Motor neuron (in vitro differentiated cells): Measurements from ENCODE around the gene C17orf107. TPM values are rescaled to one million over a fixed set of nuclear protein-coding genes. Genes with fewer than 3 reads are reported as not detected.
"Not testable (repeated sequence)": the region's sequence is repeated elsewhere in the genome, so short reads cannot be mapped to it uniquely, and the experiment has no call there.

Experiments
- ATAC-seq, 8 experiments: fragments of 200-7000 bp; cut with Tn5 transposase; replicated peaks in 6 of 8; 2 replicates each; pipeline ENCODE4 v1.8.0; 2021; ENCODE audit warnings: mild to moderate bottlenecking in 8 of 8, moderate library complexity in 8 of 8
- H3K27ac ChIP-seq, 2 donors: fragments of 250-450 bp; sonication (Bioruptor Pico); 2 replicates each; pipeline ENCODE4 v1.9.0; 2021; ENCODE audit warnings: antibody characterized with exemption in 2 of 2, mild to moderate bottlenecking in 2 of 2, moderate library complexity in 1 of 2
- H3K4me1 ChIP-seq, 2 donors: fragments of 250-450 bp; sonication (Bioruptor Pico); replicated peaks in 1 of 2; 2 replicates each; pipeline ENCODE4 v1.6.1; 2021; ENCODE audit warnings: antibody characterized with exemption in 2 of 2, mild to moderate bottlenecking in 2 of 2, moderate library complexity in 1 of 2
- H3K4me3 ChIP-seq, 5 donors: fragments of 250-450 bp; sonication (Bioruptor Pico); 2 replicates each; pipeline ENCODE4 v1.9.0; 2021; ENCODE audit warnings: antibody characterized with exemption in 5 of 5, mild to moderate bottlenecking in 5 of 5, moderate library complexity in 4 of 5
- WGBS, 10 experiments: fragments of 450-650 bp; shearing (Covaris generic); methylation state at CpG; one replicate each; pipeline ENCODE4 v1.0.0; 2022; 5-methylcytosine and 5-hydroxymethylcytosine counted together
- in situ Hi-C, 9 experiments: fragments of 400-800 bp; cut with MboI; loops; one replicate each; pipeline ENCODE4 v1.15.0; 2021; ENCODE audit warnings: low sequenced_read_pairs in 9 of 9, low pct_unique_long_range_greater_than_20kb in 2 of 9; ENCODE audit not compliant: unreplicated experiment in 9 of 9
- total RNA-seq, 8 experiments: library from RNA; unstranded; fragments of 300-600 nt; gene quantifications; 2 replicates each; pipeline versions ENCODE4 v1.2.3 to v1.2.4, GENCODE V29; 2022

Gene C17orf107
- 10 to 100 TPM in 2 of 8 experiments, 1 to 10 TPM in 5, under 1 TPM in 1; 0.36 to 21.3 (median 3.4) TPM for total RNA-seq

- ATAC-seq: peak; percentile 53 to 83 (median 72)
- in situ Hi-C loops: loop anchor here in 5 of 9 experiments (25.0 kb wide), 4 partner anchors 112 to 187 kb away; partner anchors contain the start of genes ARRB2 (in 1 of the 5), CXCL16 (in 1 of the 5), GLTPD2 (in 1 of the 5) and MED11 (in 1 of the 5)
- Histone ChIP-seq H3K4me1 (peaks cover 7 to 22% of the 10 kb centered on the region in 2 donors), H3K27ac (peak within 1 kb of the TSS; percentile 79 to 80), H3K4me3 (peak within 1 kb of the TSS; percentile 18 to 50 (median 26))
- WGBS, 10 experiments: 30 to 40% methylated on average over 5 to 7 of the region's 60 CpGs; no CpG with 5 or more reads in 8 of the 10 experiments
Observed at GRCh38 chr17:4899341-4900230, at the start of gene C17orf107. TSS of gene C17orf107 (plus strand) at chr17:4899536. CDS start at chr17:4899763, 227 bp downstream.

GRCh38 chr17:4850246-4850645, 49.1 kb upstream of the C17orf107 start:
- Histone ChIP-seq H3K4me1 (peaks cover 10 to 14% of the 10 kb centered on the region in 2 donors), H3K4me3 (no peak overlapping the region), H3K27ac (no peak overlapping the region)
- in situ Hi-C loops: no loop called here
- ATAC-seq: no peak
- WGBS, 10 experiments: 50% methylated on average over 1 of the region's 2 CpGs; no CpG with 5 or more reads in 8 of the 10 experiments

- ATAC-seq: peak in 1 of 8 experiments; percentile 1
- H3K4me3 ChIP-seq: no peak overlapping the region
- no peak overlapping the region for H3K27ac ChIP-seq
- WGBS, 10 experiments: 40 to 100% (median 89%) methylated on average over 1 to 3 of the region's 3 CpGs
- H3K4me1 ChIP-seq: peaks cover 10 to 14% of the 10 kb centered on the region in 2 donors
- in situ Hi-C loops: no loop called here
Observed at GRCh38 chr17:4851084-4851483, 48.3 kb upstream of the C17orf107 start.

GRCh38 chr17:4852567-4853207, 46.6 kb upstream of the C17orf107 start:
- H3K27ac ChIP-seq: no peak overlapping the region
- peaks cover 10 to 17% of the 10 kb centered on the region in 2 donors for H3K4me1 ChIP-seq
- ATAC-seq: peak in 1 of 8 experiments; percentile 33
- H3K4me3 ChIP-seq: no peak overlapping the region
- in situ Hi-C loops: no loop called here

- in situ Hi-C loops: no loop called here
- no peak for ATAC-seq
- WGBS, 10 experiments: no CpG with 5 or more reads among the region's 2 CpGs
- H3K4me1 ChIP-seq: peaks cover 15 to 23% of the 10 kb centered on the region in 2 donors
- no peak overlapping the region for H3K4me3 ChIP-seq
- H3K27ac ChIP-seq: peak overlapping the region in 1 of 2 donors; percentile 80
Observed at GRCh38 chr17:4853208-4853671, 46.1 kb upstream of the C17orf107 start.

- 50 to 100% (median 94%) methylated on average over 1 to 4 of the region's 5 CpGs for WGBS, 10 experiments
- H3K4me3 ChIP-seq: no peak overlapping the region
- H3K4me1 ChIP-seq: peaks cover 16 to 24% of the 10 kb centered on the region in 2 donors
- ATAC-seq: peak; percentile 8 to 86 (median 78)
- H3K27ac ChIP-seq: peak overlapping the region; percentile 79 to 80
- in situ Hi-C loops: no loop called here
Observed at GRCh38 chr17:4854111-4854681, 45.1 kb upstream of the C17orf107 start.

- in situ Hi-C loops: no loop called here
- ATAC-seq: no peak
- Histone ChIP-seq H3K4me1 (peaks cover 16 to 24% of the 10 kb centered on the region in 2 donors), H3K4me3 (no peak overlapping the region), H3K27ac (no peak overlapping the region)
- WGBS, 10 experiments: 40 to 100% (median 88%) methylated on average over 1 to 9 of the region's 17 CpGs; no CpG with 5 or more reads in 3 of the 10 experiments
Observed at GRCh38 chr17:4856271-4856936, 42.9 kb upstream of the C17orf107 start.

- Histone ChIP-seq H3K4me3 (no peak overlapping the region), H3K27ac (no peak overlapping the region), H3K4me1 (peaks cover 16 to 24% of the 10 kb centered on the region in 2 donors)
- 20 to 89% (median 74%) methylated on average over 1 to 5 of the region's 7 CpGs; no CpG with 5 or more reads in 6 of the 10 experiments for WGBS, 10 experiments
- no peak for ATAC-seq
- in situ Hi-C loops: no loop called here
Observed at GRCh38 chr17:4856937-4857314, 42.4 kb upstream of the C17orf107 start.

GRCh38 chr17:4857347-4857746, 42.0 kb upstream of the C17orf107 start:
- H3K4me3 ChIP-seq, H3K27ac ChIP-seq, in situ Hi-C loops, ATAC-seq: not testable (repeated sequence)
- 81 to 100% (median 92%) methylated on average over 1 to 3 of the region's 7 CpGs; no CpG with 5 or more reads in 5 of the 10 experiments for WGBS, 10 experiments
- H3K4me1 ChIP-seq: peaks cover 16 to 24% of the 10 kb centered on the region in 2 donors

- 30 to 100% (median 76%) methylated on average over 1 to 7 of the region's 7 CpGs for WGBS, 10 experiments
- H3K27ac ChIP-seq: no peak overlapping the region
- in situ Hi-C loops: no loop called here
- ATAC-seq: peak in 2 of 8 experiments; percentile 30 to 37
- peaks cover 16 to 24% of the 10 kb centered on the region in 2 donors for H3K4me1 ChIP-seq
- no peak overlapping the region for H3K4me3 ChIP-seq
Observed at GRCh38 chr17:4858068-4858881, 41.1 kb upstream of the C17orf107 start.

- Histone ChIP-seq H3K4me1 (peaks cover 14 to 19% of the 10 kb centered on the region in 2 donors), H3K4me3 (no peak overlapping the region), H3K27ac (no peak overlapping the region)
- in situ Hi-C loops: no loop called here
- peak in 3 of 8 experiments; percentile 36 to 63 (median 37) for ATAC-seq
- 40% methylated on average over 1 of the region's 5 CpGs; no CpG with 5 or more reads in 9 of the 10 experiments for WGBS, 10 experiments
Observed at GRCh38 chr17:4858882-4859260, 40.5 kb upstream of the C17orf107 start.
